ENCODE measurements around the gene PDLIM4. TPM values are rescaled to one million over a fixed set of nuclear protein-coding genes. Genes with fewer than 3 reads are reported as not detected.

The PDLIM4 gene
- total RNA-seq, 1 experiment from 2014 or later: 7.6 TPM

DNA sequence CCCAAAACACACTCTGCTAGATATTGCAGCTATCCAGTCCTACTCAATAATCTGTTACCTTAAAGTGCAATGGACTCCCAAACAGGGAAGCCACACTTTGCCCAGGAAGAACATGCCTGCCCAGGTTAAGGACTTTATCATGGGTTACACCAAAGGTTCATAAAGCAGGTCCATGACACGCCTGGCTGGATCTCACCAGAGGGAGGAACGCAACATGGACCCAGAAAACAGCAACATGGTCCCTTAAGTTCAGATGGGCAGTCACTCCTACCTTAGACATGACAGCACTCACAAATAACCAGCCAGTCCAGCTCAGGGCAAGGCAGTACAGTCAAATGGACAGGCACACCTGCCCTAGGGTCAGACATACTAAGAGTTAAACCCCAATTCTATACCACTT, 33.6 kb upstream of the PDLIM4 start:
- peaks cover 5% of the 10 kb centered on the region; the same call in 1 of the 2 replicates for H3K27me3 ChIP-seq (ENCODE audit: insufficient read depth, low read length)
- Mint-ChIP-seq H3K4me3 (no peak overlapping the region), H3K4me1 (peaks cover 19 to 33% of the 10 kb centered on the region in 2 experiments), H3K36me3 (ENCODE audit: insufficient read depth in 1 of 3, low read depth in 3 of 3) (no peaks in the 10 kb centered on the region; a peak in 1 of 7 replicates), H3K9me3 (peaks cover 0 to 3% of the 10 kb centered on the region in 2 experiments; a peak in 1 of 5 replicates), H3K27ac (no peak overlapping the region; a peak in 1 of 7 replicates), H3K27me3 (ENCODE audit: low read depth) (peaks cover 28% of the 10 kb centered on the region)
- H3K9me3 ChIP-seq (ENCODE audit: control insufficient read depth, low read depth, low read length): no peaks in the 10 kb centered on the region
- H2AFZ ChIP-seq (ENCODE audit: low read length): no peak overlapping the region
- no peak for DNase-seq
- H4K20me1 ChIP-seq (ENCODE audit: control insufficient read depth, insufficient read depth, insufficient read length): no peaks in the 10 kb centered on the region
- no peak overlapping the region for H4K91ac ChIP-seq (ENCODE audit: insufficient read length, low read depth, low read length)
- H3K79me2 ChIP-seq (ENCODE audit: insufficient read depth, low read length): no peaks in the 10 kb centered on the region
- peaks cover 12% of the 10 kb centered on the region for H3K23me2 ChIP-seq (ENCODE audit: insufficient read length, low read depth, low read length, poor library complexity, severe bottlenecking)
- no peak overlapping the region for H4K8ac ChIP-seq (replicated peaks; ENCODE audit: insufficient read length, low read depth, low read length)
- no peaks in the 10 kb centered on the region for H3K79me1 ChIP-seq (ENCODE audit: insufficient read depth, low read depth, low read length, poor library complexity, severe bottlenecking)
- no peak overlapping the region for H3K9ac ChIP-seq (ENCODE audit: extremely low read depth, insufficient read length, low read length)
- no peak overlapping the region for H3K4me2 ChIP-seq (ENCODE audit: insufficient read depth, insufficient read length, low read length)
- H2BK20ac ChIP-seq (ENCODE audit: low read depth, low read length, poor library complexity, severe bottlenecking): no peak overlapping the region
- no peak overlapping the region for H3K56ac ChIP-seq (ENCODE audit: insufficient read length, low read depth, low read length)
- H3K18ac ChIP-seq (ENCODE audit: insufficient read length, low read depth, low read length): no peak overlapping the region
- no peak overlapping the region for H2AK5ac ChIP-seq (ENCODE audit: insufficient read length, low read length)
- H2BK12ac ChIP-seq (ENCODE audit: insufficient read length, low read depth, low read length): no peak overlapping the region
- H4K5ac ChIP-seq (ENCODE audit: insufficient read length, low read depth, low read length): no peak overlapping the region
- H2BK5ac ChIP-seq (ENCODE audit: insufficient read length, low read length): no peak overlapping the region
- no peak overlapping the region for H3K23ac ChIP-seq (ENCODE audit: insufficient read length, low read depth, low read length)
- no peak overlapping the region for H3K27ac ChIP-seq (ENCODE audit: insufficient read length, low read depth, low read length)
- no peak overlapping the region for H3T11ph ChIP-seq (ENCODE audit: low read length)
- H3K14ac ChIP-seq (ENCODE audit: insufficient read depth, low read length): no peak overlapping the region
- H2BK15ac ChIP-seq (ENCODE audit: low read depth, low read length): no peak overlapping the region
- WGBS (ENCODE audit: extremely low coverage, insufficient read length, low lambda C conversion rate): no CpG with 5 or more reads among the region's 2 CpGs
- no peak overlapping the region for H2BK120ac ChIP-seq (ENCODE audit: low read depth, low read length, poor library complexity, severe bottlenecking)
- TF ChIP-seq, protein P1, sequence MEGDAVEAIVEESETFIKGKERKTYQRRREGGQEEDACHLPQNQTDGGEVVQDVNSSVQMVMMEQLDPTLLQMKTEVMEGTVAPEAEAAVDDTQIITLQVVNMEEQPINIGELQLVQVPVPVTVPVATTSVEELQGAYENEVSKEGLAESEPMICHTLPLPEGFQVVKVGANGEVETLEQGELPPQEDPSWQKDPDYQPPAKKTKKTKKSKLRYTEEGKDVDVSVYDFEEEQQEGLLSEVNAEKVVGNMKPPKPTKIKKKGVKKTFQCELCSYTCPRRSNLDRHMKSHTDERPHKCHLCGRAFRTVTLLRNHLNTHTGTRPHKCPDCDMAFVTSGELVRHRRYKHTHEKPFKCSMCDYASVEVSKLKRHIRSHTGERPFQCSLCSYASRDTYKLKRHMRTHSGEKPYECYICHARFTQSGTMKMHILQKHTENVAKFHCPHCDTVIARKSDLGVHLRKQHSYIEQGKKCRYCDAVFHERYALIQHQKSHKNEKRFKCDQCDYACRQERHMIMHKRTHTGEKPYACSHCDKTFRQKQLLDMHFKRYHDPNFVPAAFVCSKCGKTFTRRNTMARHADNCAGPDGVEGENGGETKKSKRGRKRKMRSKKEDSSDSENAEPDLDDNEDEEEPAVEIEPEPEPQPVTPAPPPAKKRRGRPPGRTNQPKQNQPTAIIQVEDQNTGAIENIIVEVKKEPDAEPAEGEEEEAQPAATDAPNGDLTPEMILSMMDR (conservative IDR thresholded peaks at IDR 0.05): no peak
- H3K4me1 ChIP-seq (ENCODE audit: insufficient read depth, low read length): no peaks in the 10 kb centered on the region; the same call in 1 of the 2 replicates
- no peak overlapping the region for H3K4ac ChIP-seq (ENCODE audit: low read depth, low read length)

All from H9 (cell line).